ENCODE results near the gene TRAF7.
"Not testable (repeated sequence)": the region's sequence is repeated elsewhere in the genome, so short reads cannot be mapped to it uniquely, and the experiment has no call there.

The TRAF7 gene

DNA sequence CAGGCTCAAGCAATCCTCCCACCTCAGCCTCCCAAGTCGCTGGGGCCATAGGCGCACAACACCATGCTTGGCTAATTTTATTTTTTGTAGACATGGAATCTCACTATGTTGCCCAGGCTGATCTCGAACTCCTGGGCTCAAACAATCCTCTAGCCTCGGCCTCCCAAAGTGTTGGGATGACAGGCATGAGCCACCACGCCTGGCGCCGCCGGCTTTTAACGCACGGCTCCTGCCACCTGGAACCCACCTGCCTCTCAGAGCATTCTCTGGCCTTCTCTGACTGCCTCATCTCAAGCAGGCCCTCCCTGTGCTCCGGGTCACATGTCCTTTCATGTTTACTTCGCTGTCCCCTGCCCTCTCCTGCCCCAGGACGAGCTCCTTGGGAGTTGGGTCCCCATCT lies 30.5 kb downstream of the TRAF7 start:
- no peak for DNase-seq

GRCh38 chr16:2186505-2186904 lies 30.9 kb downstream of the TRAF7 start:
- no peak for DNase-seq

- no peak for DNase-seq
These were observed 31.6 kb downstream of the TRAF7 start for GRCh38 chr16:2187212-2187611.

GRCh38 chr16:2188395-2188794 lies 32.8 kb downstream of the TRAF7 start:
- no peak for DNase-seq

DNA sequence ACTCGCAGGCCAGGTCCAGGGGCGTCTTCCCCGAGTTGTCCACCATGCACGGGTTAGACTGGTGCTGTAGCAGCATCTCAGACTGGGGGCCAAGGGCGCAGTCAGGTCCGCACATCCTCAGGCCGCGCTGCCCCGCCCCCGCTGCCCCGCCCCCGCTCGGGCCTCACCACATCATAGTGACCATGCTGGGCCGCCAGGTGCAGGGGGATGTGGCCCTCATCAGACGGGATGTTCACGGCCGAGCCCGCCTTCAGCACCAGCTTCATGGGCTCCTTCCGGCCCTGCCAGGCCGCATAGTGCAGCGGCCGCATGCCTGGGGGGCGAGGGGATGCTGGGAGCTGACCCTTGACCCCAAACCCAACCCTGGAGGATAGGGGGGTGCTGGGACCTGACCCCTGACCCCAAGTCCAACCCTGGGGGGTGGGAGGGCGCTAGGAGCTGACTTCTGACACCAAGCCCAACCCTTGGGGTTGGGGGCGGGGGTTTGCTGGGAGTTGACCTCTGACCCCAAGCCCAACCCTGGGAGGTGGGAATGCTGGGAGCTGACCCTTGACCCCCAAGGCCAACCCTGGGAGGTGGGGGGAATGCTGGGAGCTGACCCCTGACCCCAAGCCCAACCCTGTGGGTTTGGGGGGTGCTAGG lies 33.8 kb downstream of the TRAF7 start:
- no peak for DNase-seq

DNA sequence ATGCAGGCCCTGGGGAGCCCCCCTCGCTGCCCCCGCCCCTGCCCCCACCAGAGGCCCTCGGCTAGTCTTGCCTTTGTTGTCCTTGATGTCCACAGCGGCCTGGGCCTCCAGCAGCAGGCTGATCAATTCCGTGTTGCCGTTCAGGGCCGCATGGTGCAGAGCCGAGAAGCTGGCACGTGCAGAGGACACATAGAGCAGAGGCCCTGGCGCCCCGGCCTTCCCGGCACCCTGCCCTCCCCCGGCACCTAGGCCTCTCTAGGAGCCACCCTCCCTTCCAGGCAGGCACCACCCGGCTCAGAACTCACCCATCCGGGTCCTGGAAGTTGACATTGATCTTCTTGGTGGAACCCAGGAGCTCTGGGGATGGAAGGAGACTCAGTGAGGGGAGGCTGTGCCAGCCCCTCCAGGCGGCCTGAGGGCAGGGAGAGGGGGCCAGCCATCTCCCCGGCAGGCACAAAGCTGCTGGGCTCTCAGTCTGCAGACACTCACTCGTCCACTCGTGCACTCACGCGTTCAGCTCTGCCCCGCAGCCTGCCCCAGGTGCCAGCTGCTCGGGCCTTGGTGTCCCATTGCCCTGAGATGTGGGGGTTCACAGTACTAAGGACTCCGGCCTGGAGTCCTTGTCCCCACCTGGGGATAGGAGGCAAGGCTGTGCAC lies 34.5 kb downstream of the TRAF7 start:
- no peak for DNase-seq

DNA sequence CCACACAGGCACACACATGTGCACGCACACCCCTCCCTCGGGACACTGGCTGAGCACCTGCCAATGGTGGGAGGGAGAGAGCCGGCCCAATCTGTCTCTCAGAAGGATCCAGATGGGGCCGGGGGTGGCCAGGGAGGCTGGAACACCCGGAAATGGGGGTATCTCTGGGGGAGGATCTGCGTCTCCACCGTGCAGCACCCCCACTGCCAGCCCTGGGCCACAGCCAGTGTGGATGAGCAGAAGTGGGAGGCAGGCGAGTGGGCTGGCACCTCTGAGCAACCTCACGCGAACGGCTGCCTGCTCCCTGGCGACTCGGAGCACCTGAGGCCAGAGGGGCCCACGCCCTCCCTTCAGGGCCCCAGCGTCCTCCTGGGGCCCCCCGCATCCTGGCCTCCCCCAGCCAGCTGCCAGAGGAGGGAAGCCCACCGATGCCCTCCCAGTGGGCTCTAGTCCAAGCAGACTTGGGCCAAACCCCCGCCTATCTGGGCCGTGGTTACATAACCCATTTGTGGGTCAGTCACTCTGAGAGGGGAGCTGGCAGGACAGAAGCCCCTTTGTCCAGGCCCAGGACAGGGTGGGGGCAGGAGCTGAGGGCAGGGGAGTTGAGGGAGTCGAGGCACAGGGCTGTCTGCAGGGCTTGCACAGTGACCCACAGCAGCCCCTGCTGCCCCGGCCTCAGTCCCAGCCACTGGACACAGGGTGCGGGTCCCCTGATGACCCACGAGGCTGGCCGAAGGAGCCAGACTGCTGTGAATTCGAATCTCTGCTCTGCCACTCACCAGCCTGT lies 35.3 kb downstream of the TRAF7 start:
- no peak for DNase-seq

DNA sequence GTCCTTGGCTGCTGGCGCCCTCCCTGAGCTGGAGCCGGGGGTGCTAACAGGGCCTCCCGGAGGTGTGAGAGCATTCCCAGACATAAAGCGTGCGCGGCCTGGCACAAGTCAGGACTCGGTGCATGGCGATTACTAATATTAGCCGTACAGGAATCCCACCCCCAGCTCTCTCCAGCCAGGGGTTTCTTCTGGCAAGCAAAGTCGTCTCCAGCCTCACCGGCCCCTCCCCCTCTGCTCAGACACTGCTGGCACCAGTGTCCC lies 35.8 kb downstream of the TRAF7 start:
- no peak for DNase-seq

- DNase-seq = no peak
These were observed 38.7 kb downstream of the TRAF7 start for GRCh38 chr16:2194166-2194834.

- no peak for DNase-seq
These were observed 39.3 kb downstream of the TRAF7 start for GRCh38 chr16:2194852-2195321.

GRCh38 chr16:2195322-2196161 lies 40.0 kb downstream of the TRAF7 start:
- DNase-seq = no peak

DNA sequence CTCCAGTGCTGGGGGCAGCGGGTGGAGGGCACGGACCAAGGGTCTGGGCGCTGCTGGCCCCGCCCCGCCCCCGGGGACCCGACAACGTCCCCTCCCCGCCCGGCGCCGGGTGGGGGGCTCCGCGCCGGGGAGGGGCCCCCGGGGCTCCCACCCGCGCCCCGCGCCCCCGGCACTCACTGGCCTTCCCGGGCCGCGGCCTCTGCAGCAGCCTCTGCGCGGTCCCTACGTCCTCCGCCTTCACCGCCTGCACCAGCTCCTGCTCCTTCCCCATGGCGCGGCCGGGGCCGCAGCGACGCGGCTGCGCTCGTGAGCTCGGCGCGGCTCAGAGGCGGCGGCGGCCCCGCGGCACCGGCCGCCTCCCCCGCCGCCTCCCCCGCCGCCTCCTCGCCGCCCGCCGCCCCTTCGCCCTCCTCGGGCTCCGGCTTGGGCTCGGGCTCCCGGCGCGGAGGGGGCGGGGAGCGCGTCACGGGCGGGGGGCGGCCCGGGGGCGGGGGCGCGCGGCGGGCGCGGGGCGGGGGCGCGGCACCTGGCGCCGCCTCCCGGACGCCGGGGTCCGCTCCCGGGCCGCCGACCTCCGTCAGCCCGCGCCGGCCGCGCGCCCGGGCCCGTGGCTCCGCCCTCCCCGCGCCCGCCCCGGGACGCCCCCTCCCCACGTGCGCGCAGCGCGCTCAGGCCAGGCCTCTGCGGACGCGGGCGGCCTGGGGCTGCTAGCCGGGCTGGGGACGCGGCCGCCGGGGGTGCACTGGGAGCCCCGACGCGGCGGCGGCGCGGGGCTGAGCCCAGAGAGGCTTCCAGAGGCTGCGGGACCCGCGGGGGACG lies 40.8 kb downstream of the TRAF7 start, which contains the start of gene CASKIN1:
Gene CASKIN1, minus strand, starts transcription at position 444 of the 819 bp plus-strand sequence. Its CDS starts 173 bp downstream, at position 271.
- no peak for DNase-seq

DNA sequence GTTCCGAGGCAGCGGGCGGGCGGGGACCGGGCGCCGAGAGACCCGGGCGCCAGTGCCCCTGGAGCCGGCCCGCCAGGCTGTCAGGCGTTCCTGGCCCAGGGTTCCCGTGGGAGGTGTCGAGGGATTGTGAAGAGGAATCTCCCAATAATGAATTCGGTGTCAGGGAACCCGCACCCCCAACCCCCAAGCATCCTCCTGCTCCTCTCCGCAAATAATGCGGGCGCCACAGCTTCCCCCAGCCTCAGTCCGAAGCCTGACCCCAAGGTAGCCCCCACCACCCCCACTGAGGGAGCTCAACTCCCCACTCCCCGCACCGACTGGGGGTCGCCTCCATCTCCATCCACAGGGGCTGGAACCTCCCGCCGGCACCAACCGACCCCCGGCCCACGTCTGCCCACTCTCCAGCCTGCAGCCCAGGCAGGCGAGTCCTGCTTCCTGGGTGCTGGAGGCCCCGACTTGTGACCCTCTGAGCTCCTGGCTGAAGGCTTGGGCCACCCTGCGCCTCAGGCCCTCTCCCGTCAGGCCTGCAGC lies 41.5 kb downstream of the TRAF7 start:
- no peak for DNase-seq

DNA sequence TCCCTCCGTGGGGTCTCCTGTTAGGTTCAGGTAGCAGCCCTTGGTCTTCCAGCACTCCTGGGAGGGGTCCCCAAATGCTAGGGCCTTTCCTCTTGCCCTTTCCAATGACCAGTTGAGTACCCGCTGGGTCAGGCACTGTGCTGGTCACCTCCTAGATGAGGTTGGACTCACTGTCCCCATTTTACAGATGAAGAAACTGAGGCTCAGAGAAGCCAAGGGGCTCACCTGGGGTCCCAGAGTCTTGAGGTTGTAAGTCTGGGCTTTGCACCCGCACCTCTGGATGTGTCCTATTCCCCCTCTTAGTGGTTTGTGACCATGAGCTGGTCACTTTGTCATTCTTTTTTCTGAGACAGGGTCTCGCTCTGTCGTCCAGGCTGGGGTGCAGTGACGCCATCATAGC lies 42.2 kb downstream of the TRAF7 start:
- DNase-seq = no peak

GRCh38 chr16:2198283-2198682 lies 42.7 kb downstream of the TRAF7 start:
- DNase-seq = no peak

DNA sequence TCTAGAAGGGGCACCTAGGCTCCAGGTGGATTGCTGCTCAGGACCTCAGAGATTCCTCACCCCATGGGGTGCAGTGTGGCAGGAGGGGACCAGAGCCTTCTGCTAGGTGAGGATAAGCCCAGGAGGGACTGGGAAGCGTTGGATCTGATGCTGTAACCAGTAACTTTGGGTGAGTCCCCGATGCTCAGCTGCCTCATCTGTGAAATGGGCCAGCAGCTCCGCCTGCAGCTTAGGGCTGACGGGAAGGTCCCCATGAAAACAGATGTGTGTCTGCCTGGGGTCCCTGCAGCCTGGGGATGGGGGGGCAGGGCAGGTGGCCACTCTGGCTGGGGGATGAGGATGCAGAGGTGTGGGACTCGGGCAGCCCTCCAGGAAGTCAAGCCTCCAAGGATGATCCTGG lies 43.5 kb downstream of the TRAF7 start:
- no peak for DNase-seq

- DNase-seq = no peak
These were observed 44.1 kb downstream of the TRAF7 start for GRCh38 chr16:2199621-2200139.

DNA sequence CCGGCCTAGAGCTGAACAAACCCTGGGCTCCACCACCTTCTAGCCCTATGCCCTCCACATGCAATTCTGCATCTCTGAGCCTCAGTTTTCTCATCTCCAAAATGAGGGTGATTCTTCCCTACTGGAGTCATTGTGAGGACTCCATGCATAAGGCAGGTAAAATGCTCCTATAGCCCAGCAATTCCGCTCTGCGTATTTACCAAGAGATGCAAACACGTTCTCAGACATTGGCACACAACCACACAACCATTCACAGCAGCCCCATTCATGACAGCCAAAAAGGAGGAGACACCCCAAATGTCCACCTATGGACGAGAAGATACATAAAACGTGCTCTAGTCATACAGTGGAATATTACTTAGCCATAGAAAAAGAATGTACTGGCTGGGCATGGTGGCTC lies 44.7 kb downstream of the TRAF7 start:
- no peak for DNase-seq

DNA sequence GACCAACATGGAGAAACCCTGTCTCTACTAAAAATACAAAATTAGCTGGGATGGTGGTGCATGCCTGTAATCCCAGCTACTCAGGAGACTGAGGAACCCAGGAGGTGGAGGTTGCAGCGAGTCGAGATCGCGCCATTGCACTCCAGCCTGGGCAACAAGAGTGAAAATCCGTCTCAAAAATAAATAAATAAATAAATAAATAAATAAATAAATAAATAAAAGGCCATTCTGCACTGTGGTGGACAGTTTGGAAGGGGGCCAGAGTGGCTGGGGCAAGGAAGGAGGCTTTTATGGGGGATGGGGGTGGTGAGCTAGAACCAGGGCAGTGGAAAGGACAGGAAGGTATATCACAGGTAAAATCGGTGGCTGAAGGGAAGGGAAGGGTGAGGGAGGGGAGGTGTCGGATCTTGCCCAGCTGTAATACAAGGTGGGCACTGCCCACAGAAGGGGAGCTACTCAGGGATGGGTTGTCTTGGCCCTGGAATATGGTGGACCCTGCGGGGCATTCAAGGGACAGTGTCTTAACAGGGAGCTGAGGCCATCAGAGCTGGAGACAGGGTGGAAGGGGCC lies 47.6 kb downstream of the TRAF7 start:
- not testable (repeated sequence) for DNase-seq

- no peak for DNase-seq
These were observed 49.0 kb downstream of the TRAF7 start for GRCh38 chr16:2204416-2205103.

All from NCI-H2029 treated with DMSO at 0.1 percent for 48 hours (cell line).